ENCODE measurements around the gene DLX6. TPM values are rescaled to one million over a fixed set of nuclear protein-coding genes. Genes with fewer than 3 reads are reported as not detected.

The DLX6 gene
- total RNA-seq, 1 experiment from 2014 or later, result not detected

DNA sequence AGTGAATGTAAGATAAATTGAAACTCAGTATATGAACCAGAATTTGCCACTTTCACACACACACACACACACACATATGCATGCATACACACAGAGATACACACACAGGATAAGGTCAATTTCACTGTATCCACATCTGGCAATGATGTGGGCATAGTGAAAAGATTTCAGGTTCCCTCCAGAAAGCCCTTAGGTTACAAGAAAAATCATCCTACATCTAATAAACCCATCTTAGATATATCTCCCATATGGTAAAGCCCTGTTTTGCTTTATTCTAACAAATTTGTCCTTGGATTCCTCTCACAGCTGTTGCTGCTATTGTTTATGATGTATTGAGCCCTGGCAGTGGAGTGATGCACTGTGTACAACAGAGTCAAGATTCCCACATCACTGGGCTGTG, 27.9 kb upstream of the DLX6 start:
- ChIA-PET CTCF (interaction anchor here (0.5 to 0.8 kb wide), 3 partner anchors 71 to 1244 kb away, joined by 3 to 4 read pairs (median 3); no protein-coding TSS in a partner anchor), POLR2A (no interaction called here)
- Mint-ChIP-seq H3K27me3 (ENCODE audit: insufficient read depth, unreplicated experiment) (peaks cover 33% of the 10 kb centered on the region), H3K9me3 (ENCODE audit: unreplicated experiment) (no peaks in the 10 kb centered on the region), H3K4me1 (ENCODE audit: insufficient read depth, unreplicated experiment) (peaks cover 20% of the 10 kb centered on the region), H3K36me3 (ENCODE audit: insufficient read depth, unreplicated experiment) (peaks cover 6% of the 10 kb centered on the region), H3K4me3 (ENCODE audit: unreplicated experiment) (no peak overlapping the region), H3K27ac (ENCODE audit: low read depth, unreplicated experiment) (no peak overlapping the region)
- DNase-seq (ENCODE audit: unreplicated experiment), result no peak
- TF ChIP-seq CTCF (IDR thresholded peaks at IDR 0.05; ENCODE audit: unreplicated experiment), result no peak
- intact Hi-C loops (cut with micrococcal nuclease), result no loop called here
- BruUV-seq (replicated peaks), result no TSS peak

DNA sequence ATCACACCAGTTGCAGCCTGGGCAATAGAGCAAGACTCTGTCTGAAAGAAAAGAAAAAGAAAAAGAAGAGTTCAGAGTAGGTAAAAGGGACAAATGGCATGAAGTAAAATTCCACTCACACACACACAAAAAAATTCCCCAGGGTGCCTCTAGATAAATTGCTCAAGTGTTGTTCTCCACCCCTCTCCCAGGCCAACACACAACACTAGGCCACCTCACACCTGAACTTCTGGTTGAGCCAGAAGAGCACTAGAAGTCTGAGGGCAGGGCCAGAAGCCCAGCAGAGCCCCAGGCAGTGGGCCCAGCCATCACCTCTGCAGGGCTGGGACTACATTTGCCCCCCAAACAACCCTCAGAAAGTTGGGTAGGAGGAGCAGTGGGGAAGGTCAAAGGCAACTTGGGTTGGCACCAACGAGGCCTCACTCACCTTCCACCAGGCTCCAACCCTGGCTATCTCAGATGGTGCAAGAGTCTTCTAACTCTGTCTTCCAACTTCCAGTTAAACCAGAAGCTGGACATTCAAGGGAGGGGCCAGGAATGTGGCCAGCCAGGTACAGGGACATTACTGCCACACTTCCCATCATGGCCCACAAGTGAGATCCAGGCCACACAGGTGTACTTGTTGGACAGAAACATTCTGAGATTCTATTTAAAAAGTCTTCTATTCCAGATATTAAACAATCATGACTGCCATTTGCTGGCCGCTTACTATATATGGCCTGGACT, 25.6 kb upstream of the DLX6 start:
- no peak for DNase-seq (ENCODE audit: unreplicated experiment)
- CTCF ChIA-PET, result interaction anchor here (0.5 to 0.6 kb wide), 2 partner anchors 14 to 384 kb away, joined by 3 read pairs; no protein-coding TSS in a partner anchor
- H3K27ac Mint-ChIP-seq (ENCODE audit: low read depth, unreplicated experiment), result no peak overlapping the region
- peaks cover 5% of the 10 kb centered on the region for H3K4me1 Mint-ChIP-seq (ENCODE audit: insufficient read depth, unreplicated experiment)
- peaks cover 6% of the 10 kb centered on the region for H3K36me3 Mint-ChIP-seq (ENCODE audit: insufficient read depth, unreplicated experiment)
- H3K9me3 Mint-ChIP-seq (ENCODE audit: unreplicated experiment), result no peaks in the 10 kb centered on the region
- POLR2A ChIA-PET, result interaction anchor here (1.2 kb wide), 1 partner anchor 10 kb away, joined by 4 read pairs; no protein-coding TSS in a partner anchor
- BruUV-seq (replicated peaks), result no TSS peak
- H3K4me3 Mint-ChIP-seq (ENCODE audit: unreplicated experiment), result no peak overlapping the region
- intact Hi-C loops (cut with micrococcal nuclease), result no loop called here
- H3K27me3 Mint-ChIP-seq (ENCODE audit: insufficient read depth, unreplicated experiment), result peaks cover 19% of the 10 kb centered on the region
- TF ChIP-seq CTCF (IDR thresholded peaks at IDR 0.05; ENCODE audit: unreplicated experiment), result no peak

GRCh38 chr7:96982586-96982985, 22.8 kb upstream of the DLX6 start:
- H3K4me3 Mint-ChIP-seq (ENCODE audit: unreplicated experiment), result no peak overlapping the region
- no peak for TF ChIP-seq CTCF (IDR thresholded peaks at IDR 0.05; ENCODE audit: unreplicated experiment)
- no peak overlapping the region for H3K27ac Mint-ChIP-seq (ENCODE audit: low read depth, unreplicated experiment)
- no peaks in the 10 kb centered on the region for H3K9me3 Mint-ChIP-seq (ENCODE audit: unreplicated experiment)
- H3K36me3 Mint-ChIP-seq (ENCODE audit: insufficient read depth, unreplicated experiment), result no peaks in the 10 kb centered on the region
- intact Hi-C loops (cut with micrococcal nuclease), result no loop called here
- no peak for DNase-seq (ENCODE audit: unreplicated experiment)
- H3K4me1 Mint-ChIP-seq (ENCODE audit: insufficient read depth, unreplicated experiment), result peaks cover 5% of the 10 kb centered on the region
- peaks cover 38% of the 10 kb centered on the region for H3K27me3 Mint-ChIP-seq (ENCODE audit: insufficient read depth, unreplicated experiment)
- ChIA-PET POLR2A (no interaction called here), CTCF (no interaction called here)
- no TSS peak for BruUV-seq (replicated peaks)

GRCh38 chr7:96985992-96986391, 19.4 kb upstream of the DLX6 start:
- BruUV-seq (replicated peaks), result no TSS peak
- intact Hi-C loops (cut with micrococcal nuclease), result no loop called here

More at GRCh38 chr7:96985992-96986391, 19.4 kb upstream of the DLX6 start:
- Mint-ChIP-seq H3K36me3 (ENCODE audit: insufficient read depth, unreplicated experiment) (no peaks in the 10 kb centered on the region), H3K27ac (ENCODE audit: low read depth, unreplicated experiment) (no peak overlapping the region), H3K4me3 (ENCODE audit: unreplicated experiment) (no peak overlapping the region), H3K4me1 (ENCODE audit: insufficient read depth, unreplicated experiment) (peaks cover 5% of the 10 kb centered on the region), H3K27me3 (ENCODE audit: insufficient read depth, unreplicated experiment) (peaks cover 45% of the 10 kb centered on the region), H3K9me3 (ENCODE audit: unreplicated experiment) (no peaks in the 10 kb centered on the region)
- TF ChIP-seq CTCF (IDR thresholded peaks at IDR 0.05; ENCODE audit: unreplicated experiment), result no peak
- DNase-seq (ENCODE audit: unreplicated experiment), result no peak
- POLR2A ChIA-PET, result no interaction called here
- CTCF ChIA-PET, result interaction anchor here (0.6 to 1.2 kb wide), 2 partner anchors 21 to 131 kb away, joined by 3 read pairs; no protein-coding TSS in a partner anchor

Data from MCF 10A (cell line).